ENCODE results near the gene ZBTB39.
"Not testable (repeated sequence)": the region's sequence is repeated elsewhere in the genome, so short reads cannot be mapped to it uniquely, and the experiment has no call there.

The ZBTB39 gene

DNA sequence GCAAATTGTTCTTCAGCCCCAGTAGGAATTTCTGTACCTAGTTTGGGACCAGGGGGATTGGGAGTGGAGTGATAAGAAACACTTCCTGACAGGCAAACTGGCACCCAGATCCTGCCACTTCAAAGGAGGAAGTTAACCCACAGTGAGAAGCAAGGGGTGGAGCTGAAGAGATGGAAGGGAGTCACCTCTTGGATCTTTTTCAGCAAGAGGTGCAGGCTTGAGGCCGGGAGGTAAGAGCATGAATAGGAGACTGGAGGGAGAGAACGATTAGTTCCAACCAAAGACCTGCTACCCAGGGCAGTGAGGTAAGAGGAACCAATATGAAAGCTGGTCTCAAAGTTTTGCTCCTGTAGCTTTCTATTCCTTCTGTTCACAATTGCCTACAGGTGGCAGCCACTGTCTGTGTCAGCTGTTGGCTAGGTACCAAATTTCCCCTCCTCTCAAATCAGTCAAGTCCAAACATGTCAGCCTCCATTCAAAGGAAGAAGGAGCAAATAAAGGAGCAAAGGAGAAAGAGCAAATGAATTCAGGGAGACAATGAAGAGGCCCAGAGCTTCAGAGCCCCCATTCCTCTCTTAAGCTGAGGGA lies 24.9 kb upstream of the ZBTB39 start:
- peak; percentile 44 for DNase-seq

DNA sequence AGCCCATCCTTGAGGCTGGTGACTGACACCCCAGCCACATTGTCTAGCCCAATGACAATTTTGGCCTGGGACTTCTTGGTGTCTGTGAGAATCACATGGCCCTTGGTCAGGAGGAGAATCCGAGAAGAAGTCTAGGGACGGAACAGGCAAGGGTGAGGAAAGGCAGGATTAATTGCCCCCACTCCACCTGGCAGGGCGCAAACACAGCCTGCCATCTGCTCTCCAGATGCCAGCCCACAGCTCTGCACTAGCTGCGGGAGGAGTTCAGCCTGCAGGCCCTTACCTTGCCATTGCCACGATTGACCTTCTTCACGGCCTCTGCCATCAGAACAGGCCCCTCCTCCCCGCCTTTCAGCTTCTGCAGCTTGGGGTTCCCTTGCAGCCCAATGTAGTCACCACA lies 23.1 kb upstream of the ZBTB39 start:
- no peak for DNase-seq

DNA sequence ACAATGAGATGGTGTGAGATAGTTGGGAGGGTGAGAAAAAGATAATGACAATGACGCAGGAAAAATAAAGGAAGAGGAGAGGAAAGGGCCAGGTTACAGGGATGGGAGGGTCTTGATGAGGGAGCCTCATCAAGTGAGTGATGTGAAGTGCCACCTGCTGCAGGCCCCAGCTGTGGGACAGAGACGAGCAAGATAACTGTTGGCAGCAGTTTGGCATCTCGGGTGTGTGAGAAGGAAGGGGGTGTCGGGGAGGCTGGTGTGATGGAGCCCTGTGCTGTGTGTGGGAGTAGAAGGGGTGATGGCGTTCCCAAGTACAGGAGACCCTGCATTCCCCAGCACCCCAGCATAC lies 21.4 kb upstream of the ZBTB39 start:
- no peak for DNase-seq

DNA sequence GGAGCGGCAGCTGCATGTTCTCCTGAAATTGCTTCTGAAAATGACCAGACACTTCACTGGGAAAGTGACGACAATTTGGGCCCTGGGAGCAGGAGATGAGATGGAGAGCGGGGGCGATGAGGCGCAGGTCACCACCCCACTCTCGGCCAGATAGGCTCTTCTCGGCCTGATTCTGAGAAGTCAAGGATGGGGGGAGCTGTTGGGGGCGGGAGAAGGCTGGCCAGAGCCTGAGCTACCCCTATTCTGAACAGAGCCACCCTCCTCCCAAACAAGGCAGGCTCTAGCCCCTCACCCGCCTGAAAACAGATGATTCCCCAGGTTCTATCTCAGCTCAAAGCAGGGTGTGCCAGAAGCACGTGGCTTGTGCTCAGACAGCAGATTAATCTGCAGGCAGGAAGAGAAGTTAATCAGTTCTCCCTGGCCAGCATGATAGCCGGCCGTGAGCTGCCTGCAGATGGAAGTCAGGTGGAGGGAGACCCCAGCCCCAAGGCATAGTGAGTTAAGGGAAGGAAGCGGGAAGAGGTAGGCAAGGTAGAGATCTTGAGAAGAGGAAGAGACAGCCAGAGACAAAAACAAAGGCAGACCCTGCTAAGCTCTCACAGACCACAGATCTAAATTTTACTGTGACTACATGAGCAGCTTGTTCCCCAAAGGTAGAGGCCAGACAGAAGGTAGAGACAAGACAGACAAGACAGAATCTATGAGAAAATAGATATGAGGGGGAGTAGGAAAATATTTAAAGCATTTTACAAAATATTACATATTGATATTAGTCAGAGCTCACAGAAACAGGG lies 20.9 kb upstream of the ZBTB39 start:
- no peak for DNase-seq

DNA sequence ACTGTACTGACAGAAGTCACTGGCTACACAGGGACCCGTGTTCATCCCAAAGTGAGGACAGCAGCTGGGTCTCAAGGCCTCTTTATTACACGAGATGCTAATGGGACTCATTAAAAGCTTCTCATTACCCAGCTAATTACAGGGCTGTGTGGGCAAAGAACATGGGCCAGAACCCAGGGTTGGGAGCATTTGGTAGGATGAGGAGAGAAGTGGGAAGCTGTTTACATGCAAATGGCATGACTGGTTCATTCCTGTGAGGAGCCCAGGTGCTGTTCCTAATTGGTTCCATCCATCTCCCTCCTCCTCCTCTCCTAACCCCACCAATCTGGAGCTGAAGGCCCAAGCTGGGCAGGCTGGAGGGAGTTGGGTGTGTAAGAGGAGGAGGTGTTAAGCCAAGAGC lies 18.9 kb upstream of the ZBTB39 start:
- no peak for DNase-seq

DNA sequence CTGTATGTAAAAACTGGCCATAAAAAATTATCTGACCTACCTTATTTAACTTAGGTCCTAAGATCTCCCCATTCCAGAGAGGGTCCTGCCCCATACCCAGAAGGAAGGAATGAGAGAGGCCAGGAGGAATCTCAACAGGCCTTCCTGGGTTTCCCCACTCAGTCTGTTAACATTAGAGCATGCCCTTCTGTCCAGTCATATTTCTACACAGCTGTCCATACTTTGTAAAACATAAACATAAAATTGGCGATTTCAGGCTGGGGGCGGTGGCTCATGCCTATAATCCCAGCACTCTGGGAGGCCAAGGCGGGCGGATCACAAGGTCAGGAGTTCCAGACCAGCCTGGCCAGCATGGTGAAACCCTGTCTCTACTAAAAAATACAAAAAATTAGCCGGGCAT lies 16.0 kb upstream of the ZBTB39 start:
- not testable (repeated sequence) for DNase-seq

DNA sequence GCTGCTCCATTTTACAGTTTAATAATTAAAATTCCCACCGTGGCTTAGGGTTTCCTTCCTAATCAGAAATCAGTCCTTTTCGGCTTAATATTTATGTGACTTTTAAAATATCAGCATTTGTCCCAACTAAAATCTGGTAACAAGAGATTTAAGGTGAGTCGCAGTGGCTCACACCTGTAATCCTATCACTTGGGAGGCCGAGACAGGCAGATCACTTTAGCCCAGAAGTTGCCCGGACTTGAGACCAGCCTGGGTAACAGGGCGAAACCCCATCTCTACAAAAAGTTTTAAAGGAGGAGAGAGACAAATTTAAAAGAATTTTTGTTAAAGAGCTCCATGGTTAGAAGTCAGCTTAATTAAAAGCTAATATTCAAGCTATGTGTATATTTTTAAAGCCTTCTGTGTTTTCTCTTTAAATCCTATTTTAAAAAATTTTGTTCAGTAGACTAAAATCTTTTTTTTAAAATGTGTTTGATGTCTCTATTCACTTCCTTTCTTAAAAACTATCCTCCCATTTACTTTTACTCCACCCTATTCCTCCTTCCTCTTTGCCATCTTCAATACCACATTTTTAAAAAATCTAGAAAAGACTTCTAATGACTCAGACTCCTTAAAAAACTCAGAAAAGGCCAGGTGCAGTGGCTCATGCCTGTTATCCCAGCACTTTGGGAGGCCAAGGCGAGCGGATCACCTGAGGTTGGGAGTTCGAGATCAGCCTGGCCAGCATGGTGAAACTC lies 13.8 kb upstream of the ZBTB39 start:
- DNase-seq, result no peak

DNA sequence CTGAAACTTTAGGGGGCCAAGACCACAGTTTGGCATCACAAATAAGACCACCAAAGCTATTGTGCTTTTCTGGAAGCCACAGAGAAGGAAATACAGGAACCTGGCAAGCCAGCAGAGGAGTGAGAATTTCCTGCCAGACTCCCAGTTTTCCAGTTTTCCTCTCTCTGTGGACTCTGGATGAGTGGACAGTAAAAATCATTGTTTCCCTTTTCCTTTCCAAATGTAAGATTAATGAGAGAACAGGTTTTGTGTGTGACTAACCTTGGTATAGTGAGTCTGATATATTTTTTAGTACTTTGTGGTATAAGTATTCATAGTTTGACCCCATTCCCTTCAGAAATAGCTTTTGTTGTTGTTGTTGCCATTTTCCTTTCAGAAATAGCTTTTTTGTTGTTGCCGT lies 12.6 kb upstream of the ZBTB39 start:
- no peak for DNase-seq

DNA sequence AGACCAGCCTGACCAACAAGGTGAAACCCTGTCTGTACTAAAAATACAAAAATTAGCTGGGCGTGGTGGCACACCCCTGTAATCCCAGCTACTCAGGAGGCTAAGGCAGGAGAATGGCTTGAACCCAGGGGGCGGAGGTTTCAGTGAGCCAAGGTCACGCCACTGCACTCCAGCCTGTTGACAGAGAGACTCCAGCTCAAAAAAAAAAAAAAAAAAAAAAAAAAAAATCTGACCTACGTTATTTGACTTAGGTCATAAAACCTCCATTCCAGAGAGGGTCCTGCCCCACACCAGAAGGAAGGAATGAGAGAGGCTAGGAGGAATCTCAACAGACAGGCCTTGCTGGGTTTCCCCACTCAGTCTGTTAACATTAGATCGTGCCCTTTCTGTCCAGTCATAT lies 12.0 kb upstream of the ZBTB39 start:
- DNase-seq, result not testable (repeated sequence)

DNA sequence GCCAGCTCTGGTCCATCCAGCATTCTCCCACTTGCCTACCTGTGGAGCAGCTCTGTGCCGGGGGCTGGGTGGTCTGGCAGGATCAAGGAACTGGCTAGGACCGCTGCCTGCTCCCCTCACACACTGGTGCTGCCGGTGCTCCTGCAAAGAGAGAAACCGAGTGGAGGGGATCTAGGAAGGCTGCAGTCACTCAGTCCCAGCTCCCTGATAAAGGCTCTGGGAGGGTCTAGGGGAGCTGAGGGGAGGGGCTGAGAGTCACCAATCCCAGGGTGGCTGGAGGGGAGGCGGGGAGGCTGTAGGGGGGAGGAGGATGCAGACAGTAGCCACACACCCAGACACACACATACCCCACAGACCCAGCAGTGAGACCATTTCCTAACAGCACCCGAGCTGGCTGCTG lies 10.0 kb upstream of the ZBTB39 start, which contains the start of gene TAC3:
Gene TAC3, minus strand, starts transcription at position 182 of the 400 bp plus-strand sequence. CDS start 732 bp downstream, outside the sequence.
- DNase-seq, result no peak

DNA sequence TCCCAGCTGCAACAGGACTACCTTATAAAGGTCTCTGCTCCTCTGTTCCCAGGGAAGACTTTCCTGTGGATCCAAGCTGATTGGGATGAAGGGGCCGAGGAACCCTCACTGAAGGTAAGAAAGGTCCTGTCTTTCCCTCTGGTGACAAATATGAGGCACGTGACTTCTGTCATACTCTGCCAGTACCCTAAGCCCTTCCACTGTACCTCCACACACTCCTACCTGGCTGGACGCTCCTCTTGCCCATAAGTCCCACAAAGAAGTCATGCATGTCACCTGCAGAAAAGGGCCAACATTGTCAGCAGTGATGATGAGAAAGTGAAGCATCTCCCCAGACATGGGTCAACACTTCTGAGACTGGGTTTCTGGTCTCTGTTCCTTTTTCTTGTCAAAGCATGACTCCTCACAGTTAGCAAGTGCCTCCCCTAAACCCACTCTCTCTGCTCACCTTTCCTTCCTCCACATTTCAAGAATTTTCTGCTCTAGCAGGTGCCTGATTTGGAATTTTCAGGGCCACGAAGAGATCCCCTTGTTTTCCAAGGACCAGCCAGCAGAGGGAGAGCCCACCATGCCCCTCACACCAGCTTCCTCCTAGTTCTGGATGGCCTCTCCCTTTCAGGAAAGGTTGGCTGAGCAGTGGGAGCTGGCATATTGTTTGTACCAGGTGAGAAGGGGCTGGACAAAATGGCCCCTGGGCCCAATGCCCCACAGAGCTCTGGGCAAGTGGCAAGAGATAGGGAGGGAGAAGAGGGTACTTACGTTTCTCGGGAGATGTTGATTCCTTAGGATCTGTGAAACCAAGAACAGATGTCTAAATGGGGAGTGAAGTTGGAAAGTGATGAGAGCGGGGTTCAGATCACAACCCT lies 6.5 kb upstream of the ZBTB39 start:
- DNase-seq, result no peak

DNA sequence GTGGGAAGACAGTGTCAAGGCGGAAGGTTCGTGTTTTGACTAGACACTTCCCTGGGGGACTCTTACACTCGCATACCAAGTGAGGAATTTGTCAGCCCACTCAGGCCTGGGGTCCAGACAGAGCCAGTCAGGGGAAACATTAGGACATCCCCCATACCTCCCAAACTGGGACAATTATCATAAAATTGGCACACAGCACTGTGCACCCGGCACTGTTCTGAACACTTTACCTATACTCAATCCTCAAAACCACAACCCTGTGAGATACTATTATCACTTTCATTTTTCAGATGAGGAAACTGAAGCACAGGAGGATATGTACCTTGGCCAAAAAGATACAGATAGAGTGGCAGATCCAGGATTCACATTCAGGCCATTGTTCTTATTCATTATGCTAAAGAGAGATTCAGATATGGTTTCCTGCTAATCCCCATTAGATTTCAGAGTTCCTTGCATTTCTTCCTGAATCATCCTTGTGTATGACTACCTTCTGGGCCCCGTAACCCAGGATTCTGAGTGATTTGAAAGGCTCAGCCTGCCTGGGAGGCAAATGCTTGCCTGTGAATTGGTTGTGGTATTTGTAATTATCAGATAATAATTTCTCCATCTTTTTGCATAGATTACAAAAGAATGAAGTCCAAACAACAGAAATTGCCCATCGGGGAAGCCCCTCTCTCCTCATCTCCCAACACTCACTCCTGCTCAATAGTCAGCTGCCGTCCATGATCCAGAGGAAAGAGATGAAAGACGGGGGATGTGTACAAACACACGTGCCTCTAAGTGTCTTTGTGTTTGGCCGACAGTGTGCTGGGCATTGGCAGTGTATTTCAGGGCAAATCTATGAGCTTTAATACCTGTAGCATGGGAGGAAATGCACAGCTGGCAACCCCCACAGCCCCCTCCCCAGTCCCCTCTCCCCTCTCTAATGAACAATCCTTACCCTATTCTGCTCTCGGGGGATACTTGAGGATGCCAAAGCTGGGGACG lies 5.4 kb upstream of the ZBTB39 start:
- no peak for DNase-seq

DNA sequence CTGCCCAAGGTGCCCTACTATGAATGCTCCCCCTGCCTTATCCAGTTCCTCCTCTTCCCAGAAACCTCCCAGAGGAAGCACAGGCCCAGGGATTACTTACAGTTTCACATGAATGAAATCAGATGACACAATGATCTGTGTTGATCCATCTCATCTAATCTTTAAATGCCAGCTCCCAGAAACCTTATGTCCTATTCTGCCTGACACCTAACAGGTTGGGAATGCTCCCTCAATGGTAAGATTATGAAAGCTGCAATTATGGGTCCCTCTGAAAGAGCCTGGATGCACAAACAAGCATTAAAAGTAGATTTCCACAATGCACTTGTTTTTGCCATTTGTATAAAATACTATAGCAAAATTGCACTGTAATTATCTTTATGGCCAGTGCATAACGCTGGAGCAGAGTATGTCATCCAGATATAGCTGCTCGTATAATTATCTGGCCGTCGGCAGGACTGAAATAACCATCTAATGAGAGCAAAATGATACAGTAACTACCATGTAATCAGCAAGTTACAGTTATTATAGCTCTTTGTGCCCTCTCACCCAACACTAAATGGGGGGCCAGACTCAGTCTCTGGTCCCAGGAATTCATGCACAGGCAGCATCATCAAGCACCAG lies 4.4 kb upstream of the ZBTB39 start:
- no peak for DNase-seq

DNA sequence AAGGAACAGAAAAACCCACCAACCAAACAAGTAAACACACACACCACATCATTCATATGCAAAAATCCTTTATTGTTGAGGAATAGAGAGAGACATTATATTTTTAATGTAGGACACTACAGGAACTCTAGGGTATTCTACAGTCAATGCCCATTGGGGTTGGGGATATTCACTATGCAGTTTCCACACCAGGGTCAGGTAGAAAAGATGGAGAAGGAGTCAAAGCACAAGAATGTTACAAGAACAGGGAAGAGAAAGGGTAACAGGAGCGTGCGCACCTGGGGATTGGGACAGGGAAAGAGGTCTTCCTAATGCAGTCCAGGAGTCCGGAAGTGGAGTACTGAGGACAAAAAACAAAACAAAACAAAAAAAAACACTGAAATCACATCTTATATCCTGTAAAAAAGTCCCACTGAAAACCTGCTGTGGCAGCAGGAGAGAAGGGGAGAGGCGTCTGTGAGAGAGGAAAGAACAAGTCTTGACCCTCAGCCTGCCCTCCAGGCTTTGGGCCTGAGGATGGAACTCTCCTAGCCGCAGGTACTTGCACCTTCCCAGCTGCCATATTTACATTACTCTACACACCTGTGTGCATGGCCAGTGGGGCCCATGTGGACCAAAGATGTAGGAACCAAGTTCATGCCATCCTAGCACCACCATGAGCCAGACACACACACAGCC lies 3.7 kb upstream of the ZBTB39 start:
- no peak for DNase-seq

DNA sequence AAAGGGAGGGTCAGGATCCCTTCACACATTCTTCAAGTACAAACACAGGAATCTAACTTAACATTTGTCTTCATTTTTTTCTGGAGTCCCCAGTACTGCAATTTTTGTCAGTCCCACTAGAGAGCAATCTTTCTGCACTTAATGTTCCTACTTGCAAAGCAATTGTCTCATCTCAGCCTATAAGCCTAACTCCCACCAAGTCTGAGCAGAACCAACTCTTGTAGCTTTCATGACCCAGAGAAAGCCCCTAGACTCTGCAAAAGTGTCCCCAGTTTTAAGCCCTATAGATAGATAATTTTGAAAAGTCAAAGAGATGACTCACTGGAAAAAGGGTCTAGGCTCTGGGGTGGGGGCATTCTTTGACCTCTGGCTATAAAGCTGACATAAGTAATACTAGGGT lies 1.8 kb upstream of the ZBTB39 start:
- peak; percentile 19 for DNase-seq

DNA sequence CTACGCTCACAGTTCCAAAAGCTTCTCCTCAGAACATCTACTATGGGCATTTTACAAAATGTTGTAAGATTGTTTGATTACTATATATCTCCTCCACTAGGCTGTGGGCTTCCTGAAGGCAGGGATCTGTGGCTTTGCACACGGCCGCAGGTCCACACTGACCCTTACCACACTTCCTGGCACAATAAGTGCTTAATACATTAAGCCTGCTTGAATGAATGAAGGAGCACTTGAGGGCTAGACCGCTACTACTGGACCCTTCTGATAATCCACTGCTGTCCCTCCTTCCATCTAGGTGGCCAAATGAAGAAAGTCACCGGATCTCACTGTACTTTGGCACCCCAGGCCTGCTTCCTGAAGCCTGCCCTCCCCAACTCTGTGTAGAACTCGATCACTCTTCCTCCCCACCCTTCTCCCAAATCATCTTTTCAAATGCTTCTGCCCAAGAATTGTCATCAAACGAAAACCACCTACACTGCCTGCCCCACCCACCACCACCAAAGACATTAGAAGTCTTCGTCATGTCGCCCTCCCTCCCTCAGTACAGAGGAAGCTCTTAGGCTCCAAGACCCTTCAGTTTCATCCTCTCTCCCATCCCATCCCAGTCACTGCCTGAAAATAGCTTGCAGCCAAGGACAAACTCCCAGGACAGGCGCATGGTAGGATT lies 596 bp upstream of the ZBTB39 start:
- DNase-seq, result no peak

DNA sequence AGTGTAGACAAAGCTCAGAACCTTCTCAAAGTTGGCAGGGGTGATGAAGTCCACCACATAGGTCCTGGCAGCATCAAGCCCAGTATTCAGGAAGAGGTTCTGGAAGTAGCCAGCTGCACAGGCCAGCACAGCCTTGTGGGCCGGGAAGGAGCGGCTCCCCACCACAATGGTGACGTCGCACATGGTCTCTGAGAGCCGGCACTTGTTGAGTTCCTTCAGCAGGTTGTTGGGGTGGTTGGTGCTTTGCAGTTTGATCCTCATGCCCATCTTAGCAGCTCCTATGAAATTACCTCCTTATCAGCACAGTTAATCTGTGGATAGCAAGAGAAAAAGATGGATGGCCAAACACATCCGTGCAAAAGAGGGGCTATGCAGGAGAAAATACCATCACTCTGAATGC lies 1.7 kb downstream of the ZBTB39 start:
- DNase-seq, result no peak

DNA sequence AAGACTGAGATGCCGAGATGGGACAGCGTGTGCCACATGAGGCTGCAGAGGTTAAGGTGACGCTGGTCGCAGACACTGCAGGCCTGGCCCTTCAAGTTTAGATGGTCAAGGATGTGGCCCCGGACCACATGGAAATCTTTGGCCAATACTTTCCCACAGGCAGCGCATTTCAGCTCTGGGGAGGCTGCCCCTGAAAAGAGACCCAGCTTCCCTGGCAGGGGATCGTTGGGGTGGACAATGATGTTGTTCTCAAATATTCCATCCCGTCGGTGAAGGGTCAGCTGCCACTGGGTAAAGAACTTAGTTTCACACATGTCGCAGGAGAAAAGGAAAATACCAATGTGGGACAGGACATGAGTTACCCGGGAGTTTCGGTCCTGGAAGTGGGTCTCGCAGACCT lies 3.0 kb downstream of the ZBTB39 start:
- no peak for DNase-seq

DNA sequence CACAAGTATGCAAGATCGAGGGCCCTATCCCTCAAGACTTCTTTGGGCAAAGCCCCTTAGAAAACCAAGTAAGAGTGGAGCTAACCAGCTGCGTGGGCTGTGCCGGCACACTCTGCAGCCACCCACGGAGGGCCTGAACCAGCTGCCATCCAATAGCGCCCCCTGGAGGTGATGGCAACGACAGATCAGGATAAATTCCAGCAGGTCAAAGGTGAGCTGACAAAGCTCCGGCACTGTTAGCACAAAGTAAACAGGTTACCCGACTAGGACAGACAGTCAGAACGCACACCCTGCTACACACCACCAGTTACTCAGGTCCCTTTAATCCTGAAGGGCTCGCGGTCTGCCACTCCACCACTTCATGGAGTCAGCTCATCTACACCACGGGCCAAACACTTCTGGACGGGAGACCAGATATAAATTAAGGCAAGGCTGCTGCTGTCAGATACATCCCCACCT lies 4.9 kb downstream of the ZBTB39 start:
- DNase-seq, result peak; percentile 22

DNA sequence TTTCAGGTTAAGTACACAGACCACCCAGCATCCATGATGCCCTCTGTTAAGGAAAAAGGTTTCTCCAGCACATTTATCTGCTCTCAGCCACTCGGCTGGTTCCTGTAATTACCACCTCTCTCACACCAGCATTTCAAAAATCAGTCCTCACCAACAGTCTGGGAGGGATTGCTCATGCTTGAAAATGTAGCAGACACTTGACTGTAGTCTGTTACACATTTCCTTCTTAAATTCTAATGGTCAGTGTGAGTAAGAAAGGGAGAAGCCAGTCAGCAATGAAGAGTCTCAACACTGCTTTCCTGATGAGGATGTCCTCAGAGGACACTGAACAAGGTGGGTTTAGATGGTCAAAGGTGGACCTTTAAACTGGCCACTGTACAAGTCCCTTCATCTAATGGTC lies 6.0 kb downstream of the ZBTB39 start:
- DNase-seq, result no peak
